OCI-LY7 (cell line): ENCODE data around the gene MICALL2. TPM values are rescaled to one million over a fixed set of nuclear protein-coding genes. Genes with fewer than 3 reads are reported as not detected.

ENCODE experiments used
- BruUV-seq: library from RNA; stranded (reverse); fragments of 400-500 nt; replicated peaks from 2 replicates; lab custom pipeline; 2021; lab: Mats Ljungman, UMichigan
- CTCF ChIA-PET: fragments of 300-600 bp; sonication (Branson Sonifier 250); formaldehyde crosslinking; loops from one replicate; lab custom pipeline; 2022; ENCODE audit warnings: antibody characterized with exemption; ENCODE audit not compliant: unreplicated experiment; lab: Charles Lee
- POLR2A ChIA-PET: fragments of 300-600 bp; sonication (Branson Sonifier 250); formaldehyde crosslinking; loops from one replicate; lab custom pipeline; 2022; ENCODE audit warnings: antibody characterized with exemption; lab: Charles Lee
- DNase-seq: peaks from one replicate; pipeline ENCODE4 v3.0.0-alpha.2; 2015; ENCODE audit warnings: low spot score
- H2AFZ ChIP-seq: fragments of 200-600 bp; sonication (generic), shearing (Covaris generic); 2 replicates; pipeline ENCODE4 v1.6.1; 2014; ENCODE audit warnings: mild to moderate bottlenecking, antibody characterized with exemption, low read length, moderate library complexity
- H3K27ac ChIP-seq: fragments of 200-600 bp; sonication (generic); 2 replicates; pipeline ENCODE4 v1.5.1; 2014; ENCODE audit warnings: mixed run types, low read depth, mild to moderate bottlenecking, moderate library complexity, low read length, inconsistent platforms; ENCODE audit not compliant: poor library complexity, severe bottlenecking
- H3K36me3 ChIP-seq: fragments of 200-600 bp; sonication (generic); 2 replicates; pipeline ENCODE4 v1.6.1; 2014; ENCODE audit warnings: mild to moderate bottlenecking, antibody characterized with exemption, low read length, moderate library complexity, mixed read lengths; ENCODE audit not compliant: insufficient read depth
- H3K4me1 ChIP-seq: fragments of 200-600 bp; sonication (generic); 2 replicates; pipeline ENCODE4 v1.5.1; 2014; ENCODE audit warnings: mild to moderate bottlenecking, low read length; ENCODE audit not compliant: insufficient read depth, poor library complexity, severe bottlenecking
- H3K4me2 ChIP-seq: fragments of 200-600 bp; sonication (generic); 2 replicates; pipeline ENCODE4 v1.6.1; 2014; ENCODE audit warnings: mild to moderate bottlenecking, low read length
- H3K4me3 ChIP-seq: fragments of 200-600 bp; sonication (generic); 2 replicates; pipeline ENCODE4 v1.5.1; 2014; ENCODE audit warnings: mild to moderate bottlenecking, low read depth, low read length; ENCODE audit not compliant: poor library complexity, severe bottlenecking
- H3K79me2 ChIP-seq: fragments of 200-600 bp; sonication (generic); 2 replicates; pipeline ENCODE4 v1.6.1; 2016; ENCODE audit warnings: low read depth, mild to moderate bottlenecking, low read length, moderate library complexity, mixed read lengths; ENCODE audit not compliant: insufficient read depth
- H3K9me2 ChIP-seq: fragments of 200-600 bp; sonication (generic); 2 replicates; pipeline ENCODE4 v1.6.1; 2016; ENCODE audit warnings: mild to moderate bottlenecking, low read length, mixed read lengths; ENCODE audit not compliant: insufficient read depth
- H3K9me3 ChIP-seq: fragments of 200-600 bp; sonication (generic); 2 replicates; pipeline ENCODE4 v1.6.1; 2014; ENCODE audit warnings: mild to moderate bottlenecking, mixed run types, low read length, mixed read lengths
- H4K20me1 ChIP-seq: fragments of 200-600 bp; sonication (generic); 2 replicates; pipeline ENCODE4 v1.6.1; 2014; ENCODE audit warnings: mild to moderate bottlenecking, antibody characterized with exemption, low read length, moderate library complexity, mixed read lengths; ENCODE audit not compliant: insufficient read depth
- CTCF ChIP-seq: fragments of 200-600 bp; sonication (generic); conservative IDR thresholded peaks from 2 replicates; pipeline ENCODE4 v1.5.1; 2014; ENCODE audit warnings: mild to moderate bottlenecking, antibody characterized with exemption, low read length, moderate library complexity, mixed read lengths
- EZH2phosphoT487 ChIP-seq: fragments of 200-600 bp; sonication (generic); IDR thresholded peaks from 2 replicates; pipeline ENCODE4 v1.6.1; 2018; ENCODE audit warnings: low read depth, borderline replicate concordance, mild to moderate bottlenecking, mixed run types, antibody characterized with exemption, low read length, moderate library complexity, mixed read lengths
- intact Hi-C: fragments of 100-400 bp; cut with micrococcal nuclease; formaldehyde crosslinking; loops from one replicate; pipeline ENCODE4 v1.10.0; 2022; ENCODE audit not compliant: unreplicated experiment
- total RNA-seq, 2 experiments: library from RNA; depleted of rRNA in 1 of 2; stranded (reverse); fragments of >200 nt in 1 of 2; shearing (Covaris generic) in 1 of 2; gene quantifications; 2 replicates each; pipeline ENCODE4 v1.2.3, GENCODE V29; 2014 to 2022

The MICALL2 gene
- total RNA-seq, 2 experiments from 2014 or later, result 1.4 to 4.5 TPM

GRCh38 chr7:1401011-1401410 is 58.3 kb downstream of the MICALL2 start:
- intact Hi-C loops, result no loop called here
- H3K9me2 ChIP-seq, result no peaks in the 10 kb centered on the region
- H2AFZ ChIP-seq, result no peak overlapping the region
- BruUV-seq, result no TSS peak
- no peak overlapping the region for H3K4me3 ChIP-seq
- H3K4me2 ChIP-seq, result no peak overlapping the region
- CTCF ChIA-PET, result no interaction called here
- H3K79me2 ChIP-seq, result no peaks in the 10 kb centered on the region
- no peaks in the 10 kb centered on the region for H3K36me3 ChIP-seq
- DNase-seq, result no peak
- no peaks in the 10 kb centered on the region for H3K4me1 ChIP-seq
- no peak overlapping the region for H3K27ac ChIP-seq
- POLR2A ChIA-PET, result no interaction called here
- H4K20me1 ChIP-seq, result no peaks in the 10 kb centered on the region
- H3K9me3 ChIP-seq, result no peaks in the 10 kb centered on the region
- TF ChIP-seq EZH2phosphoT487 (no peak), CTCF (no peak)

GRCh38 chr7:1400371-1400770 is 58.9 kb downstream of the MICALL2 start:
- intact Hi-C loops, result no loop called here
- H3K4me2 ChIP-seq, result no peak overlapping the region

More at GRCh38 chr7:1400371-1400770, 58.9 kb downstream of the MICALL2 start:
- H3K9me2 ChIP-seq, result no peaks in the 10 kb centered on the region
- no peaks in the 10 kb centered on the region for H3K9me3 ChIP-seq
- ChIA-PET POLR2A (interaction anchor here (0.7 kb wide), 1 partner anchor 11 kb away, joined by 3 read pairs; no protein-coding TSS in a partner anchor), CTCF (no interaction called here)
- H3K36me3 ChIP-seq, result no peaks in the 10 kb centered on the region
- TF ChIP-seq CTCF, result no peak
- no peak for TF ChIP-seq EZH2phosphoT487
- H3K27ac ChIP-seq, result no peak overlapping the region
- H2AFZ ChIP-seq, result no peak overlapping the region
- no peak for DNase-seq
- BruUV-seq, result no TSS peak
- no peaks in the 10 kb centered on the region for H3K4me1 ChIP-seq
- no peak overlapping the region for H3K4me3 ChIP-seq
- no peaks in the 10 kb centered on the region for H4K20me1 ChIP-seq
- no peaks in the 10 kb centered on the region for H3K79me2 ChIP-seq
